NCI-H2107 (cell line): ENCODE results near the gene NPPA.

ENCODE experiments used
- DNase-seq: peaks from one replicate; lab custom pipeline; 2025; lab: John Stamatoyannopoulos, UW

The NPPA gene

GRCh38 chr1:11874258-11874562, 26.6 kb upstream of the NPPA start:
- DNase-seq, result no peak

- no peak for DNase-seq
Measured at GRCh38 chr1:11873395-11874257, 26.0 kb upstream of the NPPA start.

DNA sequence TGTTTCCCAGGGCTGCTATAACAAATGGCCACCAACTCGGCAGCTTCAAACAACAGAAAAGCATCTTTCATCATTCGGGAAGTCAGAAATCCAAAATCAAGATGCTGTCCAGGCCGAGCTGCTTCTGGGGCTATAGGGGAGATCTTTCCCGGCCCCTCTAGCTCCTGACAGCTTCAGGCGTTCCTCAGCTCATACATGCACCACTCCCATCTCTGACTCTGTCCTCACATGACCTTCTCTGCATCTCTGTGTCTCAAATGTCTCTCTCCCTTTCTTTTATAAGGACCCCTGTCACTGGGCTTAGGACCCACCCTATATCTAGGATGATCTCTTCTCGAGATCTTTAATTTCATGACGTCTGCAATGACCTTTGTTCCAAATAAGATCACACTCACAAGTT, 25.0 kb upstream of the NPPA start:
- no peak for DNase-seq

DNA sequence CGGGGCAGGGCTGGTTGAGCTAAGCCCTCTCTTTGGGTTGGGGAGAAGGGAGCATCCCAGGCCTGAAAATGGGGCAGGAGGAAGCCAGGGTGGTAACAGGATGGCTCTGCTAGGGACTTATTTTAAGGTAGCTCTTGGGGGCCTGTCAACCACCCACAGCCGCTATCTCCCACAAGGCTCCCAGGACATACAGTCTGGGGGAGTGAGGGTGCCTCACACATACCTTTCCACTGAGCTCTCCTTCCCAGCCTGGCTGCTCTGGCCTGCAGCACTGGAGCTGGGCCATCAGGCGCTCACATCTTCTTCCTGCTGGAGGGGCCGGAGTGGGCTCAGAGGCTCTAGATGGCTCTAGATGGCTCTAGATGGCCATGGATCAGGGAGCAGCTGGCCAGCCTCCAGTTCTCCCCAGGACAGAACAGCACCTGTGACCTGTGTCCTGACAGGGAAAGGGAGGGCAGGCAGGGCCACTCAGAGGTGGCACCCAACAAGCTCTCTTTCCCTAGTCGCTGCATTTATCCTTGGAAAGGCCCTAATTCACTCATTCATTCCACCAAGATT, 22.1 kb upstream of the NPPA start:
- no peak for DNase-seq

DNA sequence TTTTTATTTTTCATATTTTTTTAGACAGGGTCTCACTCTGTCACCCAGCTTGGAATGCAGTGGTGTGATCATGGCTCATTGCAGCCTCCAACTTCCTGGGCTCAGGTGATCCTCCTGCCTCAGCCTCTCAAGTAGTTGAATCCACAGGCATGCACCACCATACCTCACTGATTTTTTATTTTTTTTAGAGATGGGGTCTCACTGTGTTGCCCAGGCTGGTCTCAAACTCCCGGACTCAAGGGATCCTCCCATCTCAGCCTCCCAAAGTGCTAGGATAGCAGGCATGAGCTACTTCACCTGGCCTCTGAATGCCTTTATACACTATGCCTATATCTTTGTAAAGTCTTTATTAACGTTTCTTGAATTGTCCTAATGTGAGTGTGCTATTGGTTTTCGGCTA, 21.5 kb upstream of the NPPA start:
- DNase-seq, result no peak

GRCh38 chr1:11868331-11868980, 20.9 kb upstream of the NPPA start:
- no peak for DNase-seq

- no peak for DNase-seq
Measured at GRCh38 chr1:11862890-11863289, 15.3 kb upstream of the NPPA start.

DNA sequence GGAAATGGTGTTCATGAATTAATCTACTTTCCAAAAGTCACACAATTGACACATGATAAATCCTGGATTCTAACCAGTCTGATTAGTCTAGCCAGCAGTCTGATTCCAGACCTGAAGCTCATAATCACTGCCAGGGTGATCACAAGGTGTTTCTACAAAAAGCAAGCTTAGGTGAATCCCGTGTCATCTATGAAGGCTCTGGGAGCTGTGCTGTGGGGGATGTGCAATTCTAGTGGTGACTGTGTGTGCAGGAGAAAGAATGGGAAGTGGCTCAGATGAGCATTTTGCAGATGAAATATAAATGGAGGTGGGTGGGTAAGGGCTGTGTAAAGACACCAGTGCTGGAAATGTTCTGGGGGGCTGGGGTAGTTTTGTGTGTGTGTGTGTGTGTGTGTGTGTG, 13.0 kb upstream of the NPPA start:
- no peak for DNase-seq

DNA sequence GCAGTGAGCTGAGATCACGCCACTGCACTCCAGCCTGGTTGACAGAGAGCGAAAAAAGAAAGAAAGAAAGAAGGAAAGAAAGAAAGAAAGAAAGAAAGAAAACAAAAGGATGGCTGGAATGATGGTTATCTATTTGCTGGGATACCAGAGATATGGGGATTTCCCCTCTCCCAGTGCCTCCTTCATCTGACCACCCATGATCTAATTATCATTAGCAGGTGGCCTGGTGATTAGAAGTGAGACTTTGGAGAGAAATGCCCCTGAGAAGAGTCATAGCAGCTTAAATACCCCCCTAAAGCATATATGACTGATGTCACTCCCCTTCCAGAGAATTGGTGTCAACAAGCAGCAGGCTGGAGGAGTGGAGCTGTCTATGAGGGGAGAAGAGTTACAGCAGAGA, 12.5 kb upstream of the NPPA start:
- no peak for DNase-seq

- no peak for DNase-seq
Measured at GRCh38 chr1:11858968-11859871, 11.6 kb upstream of the NPPA start.

DNA sequence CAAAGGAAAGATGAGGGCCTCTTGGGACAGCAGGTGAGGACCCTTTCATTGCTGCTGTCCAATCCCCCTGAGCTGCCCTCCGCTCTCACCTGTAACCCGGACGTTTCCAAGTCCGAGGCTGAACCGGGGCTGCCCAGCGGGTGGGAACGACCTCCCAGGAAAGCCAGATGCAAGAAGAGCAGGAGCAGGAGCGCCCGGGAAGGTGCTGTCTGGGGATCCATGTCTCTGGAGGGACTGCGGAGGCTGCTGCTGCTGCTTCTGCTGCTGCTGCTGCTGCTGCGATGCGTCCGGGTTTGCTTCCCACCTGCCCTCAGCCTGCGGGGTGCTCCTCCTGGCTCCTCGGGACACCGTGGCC, 11.0 kb upstream of the NPPA start, which contains the start of gene NPPB:
Gene NPPB (minus strand): TSS at position 333 of the 355 bp plus-strand sequence. CDS start 112 bp downstream, at position 221.
- DNase-seq, result no peak

DNA sequence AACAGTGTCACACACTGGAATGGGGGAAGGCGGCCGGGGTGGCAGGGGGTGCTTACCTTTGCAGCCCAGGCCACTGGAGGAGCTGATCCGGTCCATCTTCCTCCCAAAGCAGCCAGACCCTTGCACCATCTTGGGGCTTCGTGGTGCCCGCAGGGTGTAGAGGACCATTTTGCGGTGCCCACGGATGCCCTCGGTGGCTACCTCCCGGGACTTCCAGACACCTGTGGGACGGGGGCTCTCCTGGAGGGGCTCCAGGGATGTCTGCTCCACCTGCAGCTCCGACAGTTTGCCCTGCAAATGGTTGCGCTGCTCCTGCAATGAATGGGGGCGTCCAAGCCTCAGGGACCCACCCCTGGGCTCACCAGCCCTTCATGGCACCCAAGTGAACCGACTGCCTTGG, 10.6 kb upstream of the NPPA start:
- no peak for DNase-seq

DNA sequence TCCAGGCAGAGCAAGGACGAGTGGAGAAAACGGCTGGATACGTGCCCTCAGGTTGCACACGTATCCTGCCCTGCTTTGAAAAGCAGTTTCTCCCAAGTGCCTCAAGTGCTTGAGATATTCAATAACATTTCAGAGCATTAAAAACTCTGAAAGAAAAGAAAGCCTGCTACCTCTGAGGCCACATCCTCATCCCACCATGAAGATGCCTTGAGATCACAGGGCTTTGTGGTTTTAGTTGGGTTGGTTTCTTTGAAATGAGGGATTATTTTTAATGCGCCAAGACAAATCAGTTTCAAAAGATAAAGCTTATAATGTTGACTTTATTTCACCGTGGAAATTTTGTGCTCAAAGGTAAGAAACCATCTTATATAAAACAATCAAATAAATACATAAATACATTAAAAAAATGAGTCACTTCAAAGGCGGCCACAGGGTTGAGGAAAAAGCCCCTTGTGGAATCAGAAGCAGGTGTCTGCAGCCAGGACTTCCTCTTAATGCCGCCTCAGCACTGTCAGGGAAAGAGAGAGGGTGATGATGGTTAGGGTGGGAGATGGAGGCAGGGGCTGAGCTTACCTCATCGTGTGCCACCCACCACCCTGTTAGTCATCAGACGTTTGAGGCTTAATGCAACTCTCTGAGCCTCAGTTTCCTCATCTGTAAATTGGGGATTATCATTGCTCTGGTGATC, 9.7 kb upstream of the NPPA start:
- no peak for DNase-seq

DNA sequence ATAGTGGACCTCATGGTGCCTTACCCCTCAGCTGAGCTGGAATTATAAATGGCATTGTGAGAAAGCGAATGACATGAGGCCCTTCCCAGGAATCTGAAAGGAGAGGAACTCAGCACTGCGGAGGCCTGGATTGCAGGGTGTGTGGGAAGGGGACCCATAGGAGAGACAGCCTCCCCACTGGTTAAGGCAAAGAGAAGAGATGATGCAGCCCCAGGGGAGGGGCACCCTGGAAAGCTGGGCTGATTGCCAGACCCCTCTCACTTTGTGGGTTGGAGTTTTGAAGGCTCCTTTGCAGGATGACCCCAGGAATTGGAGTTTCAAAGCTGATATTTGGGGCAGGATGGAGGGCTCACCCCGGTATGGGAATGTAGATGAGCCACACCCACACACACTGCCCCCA, 9.1 kb upstream of the NPPA start:
- no peak for DNase-seq

GRCh38 chr1:11855430-11855829, 7.8 kb upstream of the NPPA start:
- DNase-seq, result no peak

- DNase-seq, result no peak
Measured at GRCh38 chr1:11854519-11854918, 6.9 kb upstream of the NPPA start.

GRCh38 chr1:11851180-11851579, 3.6 kb upstream of the NPPA start:
- DNase-seq, result no peak

DNA sequence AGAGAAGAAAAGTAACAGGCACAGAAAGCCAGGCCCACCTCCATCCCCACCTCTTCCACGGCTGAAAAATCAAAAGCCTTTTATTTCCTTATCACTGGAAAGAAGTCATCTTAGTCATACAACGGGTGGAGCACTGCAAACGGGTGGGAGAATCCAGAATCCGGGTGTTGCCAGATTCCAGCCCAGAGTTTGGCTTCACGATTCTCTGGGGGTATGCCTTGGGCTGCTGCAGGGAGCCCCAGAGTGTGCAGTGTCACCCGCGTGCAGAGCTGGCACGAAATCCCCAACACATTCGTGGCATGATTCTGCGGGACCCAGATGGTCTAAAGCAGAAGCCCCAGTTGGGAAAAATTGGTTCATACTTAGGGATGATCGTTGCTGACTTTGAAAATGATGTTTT, 2.6 kb upstream of the NPPA start:
- DNase-seq, result no peak

- DNase-seq, result no peak
Measured at GRCh38 chr1:11848373-11848700, 754 bp upstream of the NPPA start.

- no peak for DNase-seq
Measured at GRCh38 chr1:11845641-11846335, 1.8 kb downstream of the NPPA start.
